Astrocyte of the cerebellum (primary cell): ENCODE measurements around the gene COL19A1.

Experiments used
- DNase-seq: peaks from one replicate; pipeline ENCODE4 v3.0.0-alpha.2; 2011; ENCODE audit warnings: low read depth
- H3K4me3 ChIP-seq: 2 replicates; pipeline ENCODE4 v1.5.1; 2011; ENCODE audit warnings: mild to moderate bottlenecking, low read depth, low read length, moderate library complexity
- in situ Hi-C: cut with HindIII; loops from 2 replicates; pipeline ENCODE4 v1.10.0; 2017; ENCODE audit warnings: low sequenced_read_pairs
- TF ChIP-seq, protein P1 (sequence below): IDR thresholded peaks from 2 replicates; pipeline ENCODE4 v1.5.1; 2012; ENCODE audit warnings: low read length, low read depth, moderate library complexity, mild to moderate bottlenecking; ENCODE audit errors: missing control alignments

COL19A1 gene

DNA sequence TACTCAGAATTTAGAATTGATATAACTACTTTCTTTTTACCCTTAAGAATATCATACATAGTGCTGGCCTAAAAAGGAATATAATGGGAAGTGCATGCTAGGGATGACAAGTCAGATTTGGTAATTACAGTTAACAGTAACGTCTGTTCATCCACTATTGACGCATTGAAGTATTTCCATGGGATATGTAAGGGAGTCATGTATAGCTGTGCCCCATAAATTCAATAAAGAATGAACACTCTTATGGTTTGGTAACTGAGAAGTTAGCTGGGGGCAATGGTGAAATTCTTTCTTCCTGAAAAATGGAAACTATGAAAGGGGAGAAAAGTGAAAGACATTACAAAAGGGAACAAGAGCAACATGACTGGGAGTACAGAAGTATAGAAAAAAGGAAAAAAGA, 2.6 kb upstream of the COL19A1 start:
- H3K4me3 ChIP-seq = no peak overlapping the region
- TF ChIP-seq, protein P1, sequence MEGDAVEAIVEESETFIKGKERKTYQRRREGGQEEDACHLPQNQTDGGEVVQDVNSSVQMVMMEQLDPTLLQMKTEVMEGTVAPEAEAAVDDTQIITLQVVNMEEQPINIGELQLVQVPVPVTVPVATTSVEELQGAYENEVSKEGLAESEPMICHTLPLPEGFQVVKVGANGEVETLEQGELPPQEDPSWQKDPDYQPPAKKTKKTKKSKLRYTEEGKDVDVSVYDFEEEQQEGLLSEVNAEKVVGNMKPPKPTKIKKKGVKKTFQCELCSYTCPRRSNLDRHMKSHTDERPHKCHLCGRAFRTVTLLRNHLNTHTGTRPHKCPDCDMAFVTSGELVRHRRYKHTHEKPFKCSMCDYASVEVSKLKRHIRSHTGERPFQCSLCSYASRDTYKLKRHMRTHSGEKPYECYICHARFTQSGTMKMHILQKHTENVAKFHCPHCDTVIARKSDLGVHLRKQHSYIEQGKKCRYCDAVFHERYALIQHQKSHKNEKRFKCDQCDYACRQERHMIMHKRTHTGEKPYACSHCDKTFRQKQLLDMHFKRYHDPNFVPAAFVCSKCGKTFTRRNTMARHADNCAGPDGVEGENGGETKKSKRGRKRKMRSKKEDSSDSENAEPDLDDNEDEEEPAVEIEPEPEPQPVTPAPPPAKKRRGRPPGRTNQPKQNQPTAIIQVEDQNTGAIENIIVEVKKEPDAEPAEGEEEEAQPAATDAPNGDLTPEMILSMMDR = no peak
- in situ Hi-C loops = no loop called here
- DNase-seq = no peak

DNA sequence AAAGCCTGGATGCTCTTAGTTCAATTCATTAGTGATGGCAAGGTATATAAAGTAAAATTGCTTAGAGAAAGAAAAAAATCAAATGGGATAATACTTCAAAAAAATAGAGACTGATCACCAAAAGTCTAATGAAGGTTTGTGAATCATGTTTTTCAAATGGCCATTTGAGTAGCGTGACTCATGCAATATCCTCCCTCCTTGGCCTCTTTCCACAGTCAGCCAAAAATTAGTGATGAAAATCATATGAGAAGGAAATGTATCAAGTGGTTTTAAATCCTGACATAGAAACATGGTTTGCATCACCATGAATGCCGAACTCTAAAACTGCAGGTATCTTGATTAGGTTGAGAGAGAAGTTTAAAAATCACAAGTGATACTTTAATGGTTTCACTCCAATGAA, 1.2 kb upstream of the COL19A1 start:
- in situ Hi-C loops = no loop called here
- TF ChIP-seq, protein P1 = no peak
- no peak for DNase-seq
- no peak overlapping the region for H3K4me3 ChIP-seq

DNA sequence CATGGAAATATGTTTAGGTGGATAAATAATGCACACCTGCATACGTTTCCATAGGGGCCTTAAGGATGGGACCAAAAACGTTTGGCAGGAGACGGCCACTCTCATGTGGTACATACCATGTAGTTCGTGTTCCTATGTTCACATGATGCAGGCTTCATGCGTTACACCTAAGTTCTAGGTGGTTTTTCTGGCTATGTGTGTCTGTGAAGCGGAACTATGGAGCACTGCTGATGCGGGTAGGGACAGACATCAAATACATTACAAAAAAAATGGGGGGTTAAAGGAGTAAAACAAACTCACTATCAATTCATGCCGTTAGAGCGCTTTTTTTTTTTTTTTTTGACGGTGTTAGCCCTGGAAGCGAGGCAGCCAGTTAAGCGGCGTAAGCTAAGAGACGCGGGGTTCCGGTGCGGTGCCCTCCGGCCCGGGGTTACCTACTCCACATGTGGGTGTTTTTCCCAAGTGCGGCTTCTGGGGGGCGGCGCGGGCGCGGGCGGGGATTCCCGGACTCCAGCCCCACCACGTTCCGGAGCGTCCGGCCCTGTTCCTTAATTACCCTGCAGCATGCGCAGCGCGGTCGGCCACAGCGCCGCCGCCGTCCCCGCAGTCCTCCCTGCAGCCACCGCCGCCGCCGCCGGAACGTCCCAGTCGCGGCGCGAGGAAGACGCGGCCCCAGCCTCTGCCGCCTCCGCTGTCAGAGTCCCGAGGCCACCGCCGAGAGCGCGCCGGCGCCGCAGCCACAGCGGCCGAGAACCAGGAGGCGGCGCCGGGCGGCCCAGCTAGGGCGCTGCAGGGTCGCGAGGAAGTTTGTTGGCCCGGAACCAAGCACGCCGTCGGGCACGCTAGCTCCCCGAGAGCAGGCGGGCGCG, 648 bp downstream of the COL19A1 start:
- in situ Hi-C loops = no loop called here
- H3K4me3 ChIP-seq = peak overlapping the region; percentile 50
- no peak for DNase-seq
- TF ChIP-seq, protein P1 = peak; percentile 13

DNA sequence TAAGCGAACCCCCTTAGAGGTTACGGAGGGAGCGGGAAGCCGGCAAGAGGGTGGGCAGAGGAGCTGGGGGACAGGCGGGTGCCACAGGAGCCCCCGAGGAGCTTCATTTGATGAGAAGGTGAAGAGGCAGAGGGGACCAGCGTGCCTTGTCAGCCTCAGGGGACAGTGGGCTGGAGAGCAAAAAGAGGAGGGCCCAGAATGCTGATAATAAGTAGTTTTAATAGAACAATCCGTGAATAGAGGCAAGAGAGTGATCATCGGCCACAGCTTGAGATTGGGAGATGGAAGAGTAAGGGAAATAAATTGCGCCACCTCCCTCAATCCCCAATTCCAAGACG, 1.3 kb downstream of the COL19A1 start:
- TF ChIP-seq, protein P1 = no peak
- in situ Hi-C loops = no loop called here
- DNase-seq = no peak
- peak overlapping the region; percentile 50 for H3K4me3 ChIP-seq

DNA sequence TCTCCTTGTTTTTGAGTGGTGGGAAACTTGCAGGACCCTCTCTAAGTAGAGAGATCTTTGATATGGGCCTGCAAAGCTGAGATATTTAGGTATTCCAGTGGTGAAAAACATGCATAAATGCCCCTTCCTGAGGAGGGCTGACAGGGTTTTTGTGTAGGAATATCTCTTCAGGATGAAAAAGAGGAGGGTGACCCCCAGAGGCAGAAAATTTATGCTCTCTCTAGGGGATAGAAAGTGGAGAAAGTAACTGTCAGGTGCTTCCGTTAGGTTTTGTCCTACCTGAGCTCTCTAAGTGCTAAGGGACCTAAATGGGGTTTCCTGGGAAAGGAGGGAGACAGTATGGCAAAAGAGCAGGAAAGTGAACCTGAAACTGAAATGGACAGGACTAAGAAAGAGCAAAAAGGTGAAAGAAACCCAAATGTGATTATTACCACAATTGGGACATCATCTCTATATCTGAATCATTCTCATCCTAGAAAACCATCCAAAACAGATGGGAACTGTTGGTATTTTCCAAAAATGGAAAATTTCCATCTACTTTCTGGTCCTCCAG, 2.0 kb downstream of the COL19A1 start:
- TF ChIP-seq, protein P1 = no peak
- H3K4me3 ChIP-seq = no peak overlapping the region
- in situ Hi-C loops = no loop called here
- DNase-seq = no peak

DNA sequence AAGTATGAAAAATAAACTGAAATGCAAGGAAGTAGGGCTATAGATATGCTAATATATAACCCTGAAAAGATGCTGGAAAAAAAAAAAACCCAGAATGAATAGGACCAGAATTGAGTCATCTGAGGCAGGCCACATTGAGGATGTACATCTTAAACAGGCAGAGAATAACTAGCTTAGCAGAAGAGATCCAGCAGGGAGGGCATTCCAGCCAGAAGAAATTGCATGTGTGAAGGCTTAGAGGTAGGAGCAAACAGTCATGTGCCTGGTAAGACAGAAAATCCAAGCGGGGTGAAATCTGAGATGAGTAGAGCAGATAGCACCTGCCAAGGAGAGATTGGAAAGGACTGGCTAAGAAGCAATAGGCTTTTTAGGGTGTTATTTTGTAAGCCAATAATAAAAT, 2.6 kb downstream of the COL19A1 start:
- in situ Hi-C loops = no loop called here
- DNase-seq = no peak
- no peak overlapping the region for H3K4me3 ChIP-seq
- TF ChIP-seq, protein P1 = no peak
